Loucy (cell line): Measurements from ENCODE around the gene NFKBIZ.
"Not testable (repeated sequence)": the region's sequence is repeated elsewhere in the genome, so short reads cannot be mapped to it uniquely, and the experiment has no call there.

Source experiments
- H2AFZ ChIP-seq: fragments of 200-600 bp; sonication (generic); 2 replicates; pipeline ENCODE4 v1.6.0; 2016; ENCODE audit warnings: antibody characterized with exemption, mild to moderate bottlenecking, low read length, moderate library complexity
- H3F3A ChIP-seq: fragments of 200-600 bp; 2 replicates; pipeline ENCODE4 v1.6.0; 2016; ENCODE audit warnings: antibody characterized with exemption, low read depth, mild to moderate bottlenecking
- H3K27me3 ChIP-seq: fragments of 200-600 bp; sonication (generic); 2 replicates; pipeline ENCODE4 v1.6.1; 2014; ENCODE audit warnings: low read length, mild to moderate bottlenecking; ENCODE audit not compliant: insufficient read depth, poor library complexity, severe bottlenecking
- H3K36me3 ChIP-seq: fragments of 200-600 bp; sonication (generic); 2 replicates; pipeline ENCODE4 v1.6.1; 2016; ENCODE audit warnings: low read length; ENCODE audit not compliant: insufficient read depth
- H3K4me1 ChIP-seq: fragments of 200-600 bp; sonication (generic); 2 replicates; pipeline ENCODE4 v1.5.1; 2014; ENCODE audit warnings: low read length, mild to moderate bottlenecking; ENCODE audit not compliant: insufficient read depth, poor library complexity, severe bottlenecking
- H3K4me2 ChIP-seq: fragments of 200-600 bp; sonication (generic); 2 replicates; pipeline ENCODE4 v1.6.0; 2014; ENCODE audit warnings: antibody characterized with exemption, low read length, low read depth, mild to moderate bottlenecking; ENCODE audit not compliant: poor library complexity, severe bottlenecking
- H3K4me3 ChIP-seq: fragments of 200-600 bp; sonication (generic); 2 replicates; pipeline ENCODE4 v1.5.1; 2014; ENCODE audit warnings: low read length, mild to moderate bottlenecking, mixed read lengths; ENCODE audit not compliant: poor library complexity, severe bottlenecking
- H3K79me2 ChIP-seq: fragments of 200-600 bp; sonication (generic); 2 replicates; pipeline ENCODE4 v1.6.1; 2014; ENCODE audit warnings: low read length; ENCODE audit not compliant: insufficient read depth
- H3K9ac ChIP-seq: fragments of 200-600 bp; sonication (generic); 2 replicates; pipeline ENCODE4 v1.6.0; 2014; ENCODE audit warnings: mild to moderate bottlenecking, low read depth, low read length, moderate library complexity; ENCODE audit not compliant: poor library complexity, severe bottlenecking
- H3K9me2 ChIP-seq: fragments of 200-600 bp; sonication (generic); replicated peaks from 2 replicates; pipeline ENCODE4 v1.6.1; 2016; ENCODE audit warnings: low read depth, low read length, mixed read lengths
- H3K9me3 ChIP-seq: fragments of 200-600 bp; sonication (generic); 2 replicates; pipeline ENCODE4 v1.6.1; 2014; ENCODE audit warnings: mild to moderate bottlenecking, antibody characterized with exemption, low read length, low read depth; ENCODE audit not compliant: insufficient read depth
- H4K20me1 ChIP-seq: fragments of 200-600 bp; sonication (generic); 2 replicates; pipeline ENCODE4 v1.6.0; 2014; ENCODE audit warnings: antibody characterized with exemption, low read length, mild to moderate bottlenecking; ENCODE audit not compliant: insufficient read depth, poor library complexity, severe bottlenecking
- CTCF ChIP-seq: fragments of 200-600 bp; sonication (generic); conservative IDR thresholded peaks from 2 replicates; pipeline ENCODE4 v1.5.1; 2014; ENCODE audit warnings: mild to moderate bottlenecking, antibody characterized with exemption, low read length
- EZH2phosphoT487 ChIP-seq: fragments of 200-600 bp; IDR thresholded peaks from 2 replicates; pipeline ENCODE4 v1.6.1; 2018; ENCODE audit warnings: antibody characterized with exemption, mild to moderate bottlenecking, moderate library complexity, borderline replicate concordance

Gene NFKBIZ

GRCh38 chr3:101900736-101901135 lies 51.4 kb downstream of the NFKBIZ start:
- Histone ChIP-seq H3K79me2 (no peaks in the 10 kb centered on the region), H3K9ac (no peak overlapping the region), H3K36me3 (no peaks in the 10 kb centered on the region), H3K4me3 (no peak overlapping the region), H3K27me3 (no peaks in the 10 kb centered on the region), H3K4me1 (peaks cover 10% of the 10 kb centered on the region), H3K4me2 (no peak overlapping the region), H3F3A (no peaks in the 10 kb centered on the region), H3K9me3 (no peaks in the 10 kb centered on the region), H2AFZ (peak overlapping the region; percentile 11; the same call in 1 of the 2 replicates), H4K20me1 (no peaks in the 10 kb centered on the region), H3K9me2 (no peaks in the 10 kb centered on the region)
- no peak for TF ChIP-seq EZH2phosphoT487

- H3F3A ChIP-seq = no peaks in the 10 kb centered on the region
- H3K9me2 ChIP-seq = no peaks in the 10 kb centered on the region
- no peak overlapping the region for H3K9ac ChIP-seq
- 0 out of 2 replicates have a peak overlapping the region, but pooled peaks have one; percentile 15 for H2AFZ ChIP-seq
- H3K36me3 ChIP-seq = no peaks in the 10 kb centered on the region
- no peak overlapping the region for H3K4me3 ChIP-seq
- H3K27me3 ChIP-seq = no peaks in the 10 kb centered on the region
- no peak for TF ChIP-seq EZH2phosphoT487
- H3K4me1 ChIP-seq = peaks cover 10% of the 10 kb centered on the region
- H3K79me2 ChIP-seq = no peaks in the 10 kb centered on the region
- H3K4me2 ChIP-seq = no peak overlapping the region
- no peaks in the 10 kb centered on the region for H3K9me3 ChIP-seq
- H4K20me1 ChIP-seq = no peaks in the 10 kb centered on the region
Observed at GRCh38 chr3:101902041-101902440, 52.7 kb downstream of the NFKBIZ start.

- Histone ChIP-seq H2AFZ (no peak overlapping the region), H3K9ac (no peak overlapping the region)
Observed at GRCh38 chr3:101903451-101903871, 54.1 kb downstream of the NFKBIZ start.

GRCh38 chr3:101905573-101905972 lies 56.3 kb downstream of the NFKBIZ start:
- not testable (repeated sequence) for H2AFZ ChIP-seq, H3K4me3 ChIP-seq, H3K36me3 ChIP-seq, H4K20me1 ChIP-seq, H3K79me2 ChIP-seq, H3K9ac ChIP-seq, H3K27me3 ChIP-seq, H3K9me2 ChIP-seq, H3K9me3 ChIP-seq, H3F3A ChIP-seq, H3K4me2 ChIP-seq, H3K4me1 ChIP-seq

More at GRCh38 chr3:101903451-101903871, 54.1 kb downstream of the NFKBIZ start:
- no peaks in the 10 kb centered on the region for H3F3A ChIP-seq
- no peaks in the 10 kb centered on the region for H3K36me3 ChIP-seq
- no peak overlapping the region for H3K4me3 ChIP-seq
- no peaks in the 10 kb centered on the region for H3K79me2 ChIP-seq
- H3K27me3 ChIP-seq = no peaks in the 10 kb centered on the region
- no peaks in the 10 kb centered on the region for H4K20me1 ChIP-seq
- H3K4me1 ChIP-seq = peaks cover 7% of the 10 kb centered on the region
- no peaks in the 10 kb centered on the region for H3K9me3 ChIP-seq
- no peaks in the 10 kb centered on the region for H3K9me2 ChIP-seq
- no peak for TF ChIP-seq EZH2phosphoT487
- no peak for TF ChIP-seq CTCF
- H3K4me2 ChIP-seq = no peak overlapping the region
